ENCODE results near the gene SMAD3.

The SMAD3 gene

GRCh38 chr15:67035886-67036285, 29.5 kb upstream of the SMAD3 start:
- no peak for DNase-seq (ENCODE audit: low read depth in 2 of 3, low spot score in 2 of 3)

- no peak for DNase-seq (ENCODE audit: low read depth in 2 of 3, low spot score in 2 of 3)
Observed at GRCh38 chr15:67036775-67037555, 28.4 kb upstream of the SMAD3 start.

GRCh38 chr15:67037694-67038093, 27.7 kb upstream of the SMAD3 start:
- no peak for DNase-seq (ENCODE audit: low read depth in 2 of 3, low spot score in 2 of 3)

- DNase-seq (ENCODE audit: low read depth in 2 of 3, low spot score in 2 of 3), result no peak
Observed at GRCh38 chr15:67038736-67039135, 26.7 kb upstream of the SMAD3 start.

GRCh38 chr15:67039384-67040075, 25.9 kb upstream of the SMAD3 start:
- no peak for DNase-seq (ENCODE audit: low read depth in 2 of 3, low spot score in 2 of 3)

- no peak for DNase-seq (ENCODE audit: low read depth in 2 of 3, low spot score in 2 of 3)
Observed at GRCh38 chr15:67040277-67040676, 25.1 kb upstream of the SMAD3 start.

GRCh38 chr15:67042551-67043142, 22.8 kb upstream of the SMAD3 start:
- no peak for DNase-seq (ENCODE audit: low read depth in 2 of 3, low spot score in 2 of 3)

- DNase-seq (ENCODE audit: low read depth in 2 of 3, low spot score in 2 of 3), result no peak
Observed at GRCh38 chr15:67043939-67044771, 21.2 kb upstream of the SMAD3 start.

- DNase-seq (ENCODE audit: low read depth in 2 of 3, low spot score in 2 of 3), result no peak
Observed at GRCh38 chr15:67047149-67047661, 18.2 kb upstream of the SMAD3 start.

GRCh38 chr15:67048281-67049279, 16.8 kb upstream of the SMAD3 start:
- no peak for DNase-seq (ENCODE audit: low read depth in 2 of 3, low spot score in 2 of 3)

- no peak for DNase-seq (ENCODE audit: low read depth in 2 of 3, low spot score in 2 of 3)
Observed at GRCh38 chr15:67049351-67050044, 15.9 kb upstream of the SMAD3 start.

- no peak for DNase-seq (ENCODE audit: low read depth in 2 of 3, low spot score in 2 of 3)
Observed at GRCh38 chr15:67050062-67050461, 15.3 kb upstream of the SMAD3 start.

GRCh38 chr15:67050522-67051087, 14.8 kb upstream of the SMAD3 start:
- DNase-seq (ENCODE audit: low read depth in 2 of 3, low spot score in 2 of 3), result no peak

GRCh38 chr15:67051088-67052045, 14.0 kb upstream of the SMAD3 start:
- DNase-seq (ENCODE audit: low read depth in 2 of 3, low spot score in 2 of 3), result no peak

GRCh38 chr15:67054676-67055075, 10.7 kb upstream of the SMAD3 start:
- DNase-seq (ENCODE audit: low read depth in 2 of 3, low spot score in 2 of 3), result no peak

- no peak for DNase-seq (ENCODE audit: low read depth in 2 of 3, low spot score in 2 of 3)
Observed at GRCh38 chr15:67059127-67059553, 6.3 kb upstream of the SMAD3 start.

GRCh38 chr15:67061811-67062368, 3.5 kb upstream of the SMAD3 start:
- no peak for DNase-seq (ENCODE audit: low read depth in 2 of 3, low spot score in 2 of 3)

Data from activated CD8-positive, alpha-beta memory T cell treated with anti-CD3 and anti-CD28 coated beads for 48 hours (primary cell).